ENCODE results near the gene FMNL2.

FMNL2 gene

DNA sequence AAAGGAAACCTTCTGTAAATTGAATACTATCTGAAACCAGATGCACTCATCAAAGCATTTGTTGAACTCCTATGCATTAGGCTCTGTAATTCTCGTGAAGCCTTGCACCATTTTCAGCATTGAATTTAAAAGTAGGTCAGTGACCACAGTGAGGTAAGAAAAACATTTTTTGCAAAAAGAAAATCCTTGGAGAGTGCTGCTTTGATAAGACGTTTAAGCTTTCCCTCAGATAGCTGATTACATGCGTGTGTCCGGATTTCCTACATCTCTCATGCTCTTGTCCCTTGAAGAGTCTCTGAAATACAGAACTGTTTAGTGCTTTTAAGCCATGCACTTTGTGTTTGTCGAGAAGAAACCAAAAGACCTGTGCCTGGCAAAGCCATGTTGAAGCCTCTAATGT is 113.6 kb downstream of the FMNL2 start (continued):
- no peak for TF ChIP-seq OVOL3 (tag by site-specific recombination; IDR thresholded peaks at IDR 0.05)
- no peak for TF ChIP-seq ZNF777 (tag by site-specific recombination; IDR thresholded peaks at IDR 0.05; ENCODE audit: borderline replicate concordance)
- TF ChIP-seq SALL2 (tag by site-specific recombination; IDR thresholded peaks at IDR 0.05; ENCODE audit: borderline replicate concordance) = no peak
- no peak for TF ChIP-seq ZNF221 (tag by site-specific recombination; IDR thresholded peaks at IDR 0.05; ENCODE audit: borderline replicate concordance)

DNA sequence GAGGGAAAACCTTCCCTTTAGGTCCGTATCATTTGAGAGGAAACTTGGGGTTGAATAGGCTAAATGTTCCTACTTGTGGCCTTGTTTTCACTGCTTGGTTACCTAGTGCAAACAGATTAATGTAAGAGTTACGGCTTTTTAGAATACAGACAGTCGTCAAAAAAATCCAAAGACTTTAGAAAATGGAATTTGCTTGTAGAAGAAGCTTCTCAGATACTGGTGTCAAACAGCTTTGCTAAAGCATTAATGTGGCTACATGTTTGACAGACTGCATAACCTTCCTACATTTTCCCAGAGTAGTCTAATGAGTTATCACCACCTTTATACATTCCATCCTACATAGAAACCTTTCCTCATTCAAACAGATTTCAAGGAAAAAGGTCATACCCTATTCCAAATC is 114.6 kb downstream of the FMNL2 start:
- H3K4me1 ChIP-seq (ENCODE audit: control insufficient read depth, insufficient read depth, low read length) = no peaks in the 10 kb centered on the region
- ChIA-PET CTCF (interaction anchor here (0.7 kb wide), 1 partner anchor 186 kb away, joined by 3 read pairs; no protein-coding TSS in a partner anchor), POLR2A (no interaction called here)
- H3K36me3 ChIP-seq (ENCODE audit: control insufficient read depth in 2 of 2, insufficient read depth in 1 of 2, low read length in 2 of 2) = no peaks in the 10 kb centered on the region
- H3K9me3 ChIP-seq (ENCODE audit: control insufficient read depth, insufficient read depth, low read depth, low read length) = no peaks in the 10 kb centered on the region
- no peak for TF ChIP-seq ZNF114 (tag by site-specific recombination; IDR thresholded peaks at IDR 0.05)
- no peak for TF ChIP-seq OSR2 (tag by site-specific recombination; IDR thresholded peaks at IDR 0.05)
- no peak for TF ChIP-seq ZNF843 (tag by site-specific recombination; IDR thresholded peaks at IDR 0.05)
- no peak for TF ChIP-seq ZEB2 (tag by site-specific recombination; IDR thresholded peaks at IDR 0.05)
- TF ChIP-seq ZSCAN16 (tag by site-specific recombination; IDR thresholded peaks at IDR 0.05) = no peak
- peak; percentile 64 for TF ChIP-seq SCRT2 (tag by site-specific recombination; IDR thresholded peaks at IDR 0.05)
- TF ChIP-seq ZNF654 (tag by site-specific recombination; IDR thresholded peaks at IDR 0.05; ENCODE audit: low read depth) = no peak
- H3K4me3 ChIP-seq (ENCODE audit: low read depth, low read length) = no peak overlapping the region
- H3K27ac ChIP-seq (ENCODE audit: extremely low read depth, low read depth, low read length) = no peak overlapping the region

DNA sequence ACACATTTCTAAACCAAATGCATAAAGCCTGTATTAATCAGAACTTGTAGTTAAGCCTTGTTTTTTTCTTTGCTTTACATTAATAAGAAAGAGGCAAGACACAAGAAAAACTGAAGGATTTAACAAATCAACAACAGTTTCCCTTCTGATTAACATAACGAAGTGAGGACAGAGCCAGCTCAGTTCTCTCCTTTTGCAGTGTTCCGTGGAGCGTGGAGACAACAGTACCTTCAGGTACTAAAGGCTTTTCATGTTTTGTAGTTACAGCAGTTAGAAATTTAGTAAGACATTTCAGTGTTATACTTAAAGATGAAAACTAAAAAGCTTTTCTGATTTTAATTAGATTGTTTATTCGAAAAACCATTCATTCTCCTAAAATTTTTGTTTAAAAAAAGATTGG is 115.2 kb downstream of the FMNL2 start:
- TF ChIP-seq ZNF521 (tag by site-specific recombination; IDR thresholded peaks at IDR 0.05) (no peak), SP7 (tag by site-specific recombination; IDR thresholded peaks at IDR 0.05) (no peak), ZNF701 (tag by site-specific recombination; IDR thresholded peaks at IDR 0.05) (no peak), ZNF76 (tag by site-specific recombination; IDR thresholded peaks at IDR 0.05; ENCODE audit: borderline replicate concordance, low read depth) (no peak), ZNF416 (tag by site-specific recombination; IDR thresholded peaks at IDR 0.05) (no peak), ZNF530 (tag by site-specific recombination; IDR thresholded peaks at IDR 0.05; ENCODE audit: low read depth) (no peak), OSR2 (tag by site-specific recombination; IDR thresholded peaks at IDR 0.05) (no peak), ZNF473 (tag by site-specific recombination; IDR thresholded peaks at IDR 0.05) (no peak), ZNF624 (tag by site-specific recombination; IDR thresholded peaks at IDR 0.05) (no peak), ZNF791 (tag by site-specific recombination; IDR thresholded peaks at IDR 0.05) (no peak), ZNF707 (tag by site-specific recombination; IDR thresholded peaks at IDR 0.05) (no peak), SALL2 (tag by site-specific recombination; IDR thresholded peaks at IDR 0.05; ENCODE audit: borderline replicate concordance) (no peak), ZNF664 (tag by site-specific recombination; IDR thresholded peaks at IDR 0.05) (no peak), ZNF211 (tag by site-specific recombination; IDR thresholded peaks at IDR 0.05; ENCODE audit: low read depth) (no peak), ZFP69B (tag by site-specific recombination; IDR thresholded peaks at IDR 0.05) (no peak), ZNF138 (tag by site-specific recombination; IDR thresholded peaks at IDR 0.05; ENCODE audit: borderline replicate concordance) (no peak), ZNF48 (tag by site-specific recombination; IDR thresholded peaks at IDR 0.05) (no peak)
- TF ChIP-seq, protein P1, sequence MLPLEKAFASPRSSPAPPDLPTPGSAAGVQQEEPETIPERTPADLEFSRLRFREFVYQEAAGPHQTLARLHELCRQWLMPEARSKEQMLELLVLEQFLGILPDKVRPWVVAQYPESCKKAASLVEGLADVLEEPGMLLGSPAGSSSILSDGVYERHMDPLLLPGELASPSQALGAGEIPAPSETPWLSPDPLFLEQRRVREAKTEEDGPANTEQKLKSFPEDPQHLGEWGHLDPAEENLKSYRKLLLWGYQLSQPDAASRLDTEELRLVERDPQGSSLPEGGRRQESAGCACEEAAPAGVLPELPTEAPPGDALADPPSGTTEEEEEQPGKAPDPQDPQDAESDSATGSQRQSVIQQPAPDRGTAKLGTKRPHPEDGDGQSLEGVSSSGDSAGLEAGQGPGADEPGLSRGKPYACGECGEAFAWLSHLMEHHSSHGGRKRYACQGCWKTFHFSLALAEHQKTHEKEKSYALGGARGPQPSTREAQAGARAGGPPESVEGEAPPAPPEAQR (tag by site-specific recombination; IDR thresholded peaks at IDR 0.05) = no peak
- TF ChIP-seq, protein P2, sequence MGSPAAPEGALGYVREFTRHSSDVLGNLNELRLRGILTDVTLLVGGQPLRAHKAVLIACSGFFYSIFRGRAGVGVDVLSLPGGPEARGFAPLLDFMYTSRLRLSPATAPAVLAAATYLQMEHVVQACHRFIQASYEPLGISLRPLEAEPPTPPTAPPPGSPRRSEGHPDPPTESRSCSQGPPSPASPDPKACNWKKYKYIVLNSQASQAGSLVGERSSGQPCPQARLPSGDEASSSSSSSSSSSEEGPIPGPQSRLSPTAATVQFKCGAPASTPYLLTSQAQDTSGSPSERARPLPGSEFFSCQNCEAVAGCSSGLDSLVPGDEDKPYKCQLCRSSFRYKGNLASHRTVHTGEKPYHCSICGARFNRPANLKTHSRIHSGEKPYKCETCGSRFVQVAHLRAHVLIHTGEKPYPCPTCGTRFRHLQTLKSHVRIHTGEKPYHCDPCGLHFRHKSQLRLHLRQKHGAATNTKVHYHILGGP (tag by site-specific recombination; IDR thresholded peaks at IDR 0.05) = no peak
- TF ChIP-seq, protein P3, sequence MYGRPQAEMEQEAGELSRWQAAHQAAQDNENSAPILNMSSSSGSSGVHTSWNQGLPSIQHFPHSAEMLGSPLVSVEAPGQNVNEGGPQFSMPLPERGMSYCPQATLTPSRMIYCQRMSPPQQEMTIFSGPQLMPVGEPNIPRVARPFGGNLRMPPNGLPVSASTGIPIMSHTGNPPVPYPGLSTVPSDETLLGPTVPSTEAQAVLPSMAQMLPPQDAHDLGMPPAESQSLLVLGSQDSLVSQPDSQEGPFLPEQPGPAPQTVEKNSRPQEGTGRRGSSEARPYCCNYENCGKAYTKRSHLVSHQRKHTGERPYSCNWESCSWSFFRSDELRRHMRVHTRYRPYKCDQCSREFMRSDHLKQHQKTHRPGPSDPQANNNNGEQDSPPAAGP (tag by site-specific recombination; IDR thresholded peaks at IDR 0.05) = no peak
- H3K27ac ChIP-seq (ENCODE audit: extremely low read depth, low read depth, low read length) = no peak overlapping the region
- ChIA-PET POLR2A (no interaction called here), CTCF (interaction anchor here (0.7 kb wide), 1 partner anchor 185 kb away, joined by 3 read pairs; no protein-coding TSS in a partner anchor)
- H3K4me3 ChIP-seq (ENCODE audit: low read depth, low read length) = no peak overlapping the region
- H3K4me1 ChIP-seq (ENCODE audit: control insufficient read depth, insufficient read depth, low read length) = no peaks in the 10 kb centered on the region
- H3K36me3 ChIP-seq (ENCODE audit: control insufficient read depth in 2 of 2, insufficient read depth in 1 of 2, low read length in 2 of 2) = no peaks in the 10 kb centered on the region
- H3K9me3 ChIP-seq (ENCODE audit: control insufficient read depth, insufficient read depth, low read depth, low read length) = no peaks in the 10 kb centered on the region

Measured in HEK293 (cell line).